Endometrial microvascular endothelial cells (primary cell): ENCODE data around the gene PLCB1. TPM values are rescaled to one million over a fixed set of nuclear protein-coding genes. Genes with fewer than 3 reads are reported as not detected.

Experiments
- in situ Hi-C: cut with HindIII; loops from 2 replicates; pipeline ENCODE4 v1.10.0; 2017; ENCODE audit warnings: low sequenced_read_pairs, low pct_unique_long_range_greater_than_20kb; ENCODE audit errors: inconsistent ontology term
- total RNA-seq: library from RNA; depleted of rRNA; stranded (reverse); fragments of >200 nt; gene quantifications from one replicate; pipeline ENCODE4 v1.2.3, GENCODE V29; 2015; ENCODE audit errors: inconsistent ontology term

The PLCB1 gene
- total RNA-seq, 1 donor from 2014 or later: 16.1 TPM

DNA sequence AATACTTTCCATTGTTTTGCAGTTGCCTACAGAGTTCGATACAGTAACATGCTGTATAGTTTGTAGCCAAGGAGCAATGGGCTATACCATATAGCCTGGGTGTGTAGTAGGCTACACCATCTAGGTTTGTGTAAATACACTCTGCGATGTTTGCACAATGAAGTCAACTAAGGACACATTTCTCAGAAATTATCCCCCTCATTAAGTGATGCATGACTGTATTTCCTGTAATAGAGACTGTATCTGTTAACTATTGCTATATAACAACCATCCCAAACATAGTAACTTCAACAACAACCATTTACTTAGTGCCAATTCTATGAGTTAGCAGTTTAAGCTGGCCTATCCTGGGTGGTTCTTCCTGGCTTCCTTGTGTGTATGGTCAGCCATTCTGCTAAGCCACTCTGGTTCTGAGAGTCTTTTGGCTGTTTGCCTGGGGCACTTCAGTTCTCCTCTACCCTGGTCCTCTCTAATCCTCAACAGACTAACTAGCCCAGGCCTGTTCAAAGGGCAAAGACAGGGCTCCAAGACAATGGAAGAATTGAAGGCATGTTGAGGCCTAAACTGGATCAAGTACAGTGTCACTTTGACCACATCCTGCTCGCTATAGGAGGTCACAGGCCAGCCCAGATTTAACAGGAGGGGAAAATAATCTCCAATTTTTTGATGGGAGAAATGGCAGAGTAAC is 124.0 kb downstream of the PLCB1 start:
- in situ Hi-C loops: no loop called here

DNA sequence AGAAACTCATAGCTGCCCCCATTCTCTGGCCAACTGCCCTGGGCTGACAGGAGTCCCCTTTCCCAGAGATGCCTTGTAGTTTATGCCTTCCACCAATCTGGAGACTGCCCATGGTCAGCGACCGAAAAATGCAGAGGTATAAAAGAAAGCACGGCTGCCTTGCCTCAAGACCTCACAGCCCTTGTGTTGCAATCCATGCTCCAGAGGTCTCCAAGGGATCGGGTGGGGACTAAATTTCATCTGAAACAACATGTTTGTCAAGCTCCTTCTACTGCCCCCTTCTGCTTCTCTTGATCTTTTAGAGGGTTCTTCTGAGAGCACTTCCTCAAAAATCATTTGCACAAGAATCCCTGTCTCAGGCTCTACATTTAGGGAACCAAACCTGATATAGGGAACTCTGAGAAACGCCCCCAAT is 128.8 kb downstream of the PLCB1 start:
- in situ Hi-C loops: no loop called here

DNA sequence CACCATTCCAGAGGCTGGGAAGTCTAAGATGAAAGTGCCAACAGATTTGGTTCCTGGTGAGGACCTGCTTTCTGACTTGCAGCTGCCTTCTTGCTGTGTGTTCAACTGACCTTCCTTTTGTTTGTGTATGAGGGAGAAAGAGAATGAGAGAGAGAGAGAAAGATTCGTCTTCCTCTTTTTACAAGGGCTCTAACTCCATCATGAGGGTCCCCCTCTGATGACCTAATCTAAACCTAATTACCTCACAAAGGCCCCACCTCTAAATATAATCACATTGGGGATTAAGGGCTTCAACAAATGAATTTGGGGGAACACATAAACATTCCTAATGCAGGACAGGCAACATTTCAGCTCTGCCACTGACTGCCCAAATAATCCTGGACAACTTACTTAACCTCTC is 130.7 kb downstream of the PLCB1 start:
- in situ Hi-C loops: no loop called here

DNA sequence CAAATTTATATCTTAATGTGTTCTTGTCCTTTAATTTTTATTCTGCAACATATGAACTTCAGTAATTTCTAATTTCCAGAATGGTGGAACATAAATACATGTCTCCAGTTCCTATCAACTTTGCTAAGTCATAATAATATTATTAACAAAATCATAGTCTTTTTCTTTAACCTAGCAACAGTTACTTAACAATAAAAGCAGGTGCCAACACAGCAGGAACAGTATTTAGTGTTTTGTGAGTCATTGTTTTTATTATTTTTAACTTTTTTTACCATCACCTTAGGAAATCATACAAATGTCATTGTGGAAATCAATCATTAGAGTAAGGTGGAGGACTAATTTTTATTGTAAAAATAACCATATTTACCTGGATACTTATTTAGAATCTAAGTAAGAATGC is 133.5 kb downstream of the PLCB1 start:
- in situ Hi-C loops: no loop called here

DNA sequence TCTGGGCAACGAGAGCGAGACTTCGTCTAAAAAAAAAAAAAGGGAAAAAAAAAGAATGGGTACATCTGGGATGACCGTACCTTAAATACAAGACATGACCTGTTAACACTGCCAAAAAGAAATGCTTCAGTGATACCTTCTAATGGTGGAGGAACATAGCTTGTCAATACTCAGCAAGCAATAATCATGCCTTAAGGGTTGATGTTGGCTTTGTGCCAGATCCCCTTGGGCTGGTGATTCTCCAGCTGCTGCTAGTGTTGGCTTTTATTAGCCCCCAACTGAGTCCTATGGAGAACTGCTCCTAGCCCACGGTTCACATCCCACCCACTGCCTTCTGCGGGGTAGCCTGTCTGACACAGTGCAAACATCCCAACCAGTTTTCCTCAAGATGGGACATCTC is 134.9 kb downstream of the PLCB1 start:
- in situ Hi-C loops: no loop called here

DNA sequence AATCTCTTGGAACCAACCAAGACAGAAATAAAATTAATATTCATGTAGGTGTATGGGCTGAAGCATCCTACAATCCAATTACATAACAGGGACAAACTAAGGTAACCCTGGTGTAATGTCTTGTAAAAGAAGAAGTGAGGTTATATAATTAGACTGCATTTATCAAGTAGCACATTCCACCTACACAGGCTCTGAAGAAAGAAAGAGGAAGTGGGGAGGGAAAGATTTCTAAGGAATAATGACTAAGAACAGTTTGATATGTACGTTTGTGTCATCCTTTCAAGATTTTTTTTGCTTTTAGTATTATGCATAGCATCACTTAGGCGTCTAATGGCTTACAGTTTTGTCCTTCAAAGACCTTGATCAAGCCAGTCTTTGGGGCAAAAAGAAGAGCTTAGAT is 139.7 kb downstream of the PLCB1 start:
- in situ Hi-C loops: no loop called here

DNA sequence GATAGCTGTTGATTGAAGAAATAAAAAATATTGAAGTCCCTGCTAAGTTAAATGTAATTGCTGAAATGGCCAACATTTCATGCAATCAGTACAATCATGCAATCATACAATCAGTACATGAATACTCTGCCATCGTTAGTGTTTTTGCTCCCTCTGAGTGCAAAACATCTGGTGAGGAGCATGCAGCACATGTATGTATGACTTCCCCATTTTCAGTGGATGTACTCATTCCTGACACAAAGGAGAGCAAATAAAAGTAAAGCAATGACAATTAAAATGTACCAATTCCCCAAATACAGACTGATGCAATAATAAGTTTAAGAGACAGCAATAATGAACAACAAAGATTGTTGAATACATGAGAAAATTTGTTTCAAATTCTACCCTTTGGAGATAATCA is 140.7 kb downstream of the PLCB1 start:
- in situ Hi-C loops: no loop called here

DNA sequence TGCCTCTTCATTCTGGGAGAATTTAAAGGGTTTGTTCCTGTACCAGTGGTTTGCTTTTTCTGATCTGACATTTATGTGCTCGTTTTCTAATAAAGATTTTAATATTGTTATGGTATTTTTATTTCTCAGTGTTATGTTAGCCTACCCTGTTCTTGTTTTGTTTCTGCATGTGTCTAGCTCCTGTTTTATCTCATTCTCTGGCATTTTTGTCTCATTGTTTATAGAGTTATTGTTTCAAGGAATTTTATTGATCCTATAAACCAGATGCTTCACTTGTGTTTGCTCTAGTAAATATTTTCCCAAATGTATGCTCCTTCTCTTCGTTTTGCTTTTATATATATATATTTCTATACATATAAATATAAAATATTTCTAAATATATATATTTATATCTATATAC is 152.8 kb downstream of the PLCB1 start:
- in situ Hi-C loops: no loop called here

DNA sequence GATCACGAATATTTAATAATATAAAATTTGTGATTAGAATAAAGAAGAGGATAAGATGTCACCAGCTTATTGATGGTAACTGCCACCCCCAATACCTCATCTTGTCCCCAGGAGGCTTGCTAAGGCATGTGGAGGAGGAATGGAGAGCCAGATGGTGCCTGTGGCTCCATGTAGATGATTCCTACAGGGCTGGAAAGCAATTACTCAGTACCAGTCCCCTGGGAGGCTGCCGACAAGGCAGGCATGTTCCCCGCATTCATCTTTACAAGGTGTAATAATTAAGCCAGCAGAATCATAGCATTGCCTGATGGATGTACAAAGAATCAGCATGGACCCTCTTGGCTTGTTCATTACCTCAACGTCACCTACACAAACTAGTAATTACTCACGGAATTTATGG is 155.3 kb downstream of the PLCB1 start:
- in situ Hi-C loops: no loop called here

DNA sequence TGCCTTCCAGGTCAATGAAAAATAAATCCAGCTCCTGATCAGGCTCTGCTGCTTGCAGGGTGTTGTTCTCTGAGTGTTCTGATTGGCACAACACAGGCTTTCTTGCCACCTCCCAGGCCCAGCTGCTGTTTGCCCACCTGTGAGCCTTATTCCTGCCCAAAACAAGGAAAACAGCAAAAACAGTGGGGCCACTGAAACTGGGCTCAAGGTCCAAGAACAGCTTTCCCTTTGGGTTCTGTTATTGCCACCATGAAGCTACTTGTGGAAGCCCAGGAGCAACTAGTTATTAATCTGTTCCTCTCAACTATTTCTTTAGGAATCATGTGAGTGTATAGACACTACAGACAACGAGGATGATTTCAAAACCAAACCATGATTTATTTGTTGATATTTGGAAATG is 159.1 kb downstream of the PLCB1 start:
- in situ Hi-C loops: no loop called here

DNA sequence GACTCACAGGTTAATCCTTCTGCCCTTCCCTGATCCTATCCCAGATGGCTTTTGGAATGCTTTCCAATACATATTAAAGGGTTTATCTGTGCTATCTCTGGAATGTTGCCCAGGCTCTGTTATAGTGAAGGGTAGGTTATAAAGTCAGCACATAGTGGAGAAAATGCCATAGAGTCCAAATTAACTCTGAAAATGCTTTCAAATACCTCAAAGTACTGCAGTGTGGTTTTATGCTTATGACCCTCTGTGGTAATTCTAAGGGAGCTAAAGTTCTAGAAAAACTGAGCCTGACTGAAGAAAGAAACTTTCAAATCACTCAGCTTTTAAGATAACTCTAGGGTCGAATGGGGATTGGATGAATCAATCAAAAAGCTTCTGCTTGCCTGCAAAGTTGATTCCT is 159.8 kb downstream of the PLCB1 start:
- in situ Hi-C loops: no loop called here

DNA sequence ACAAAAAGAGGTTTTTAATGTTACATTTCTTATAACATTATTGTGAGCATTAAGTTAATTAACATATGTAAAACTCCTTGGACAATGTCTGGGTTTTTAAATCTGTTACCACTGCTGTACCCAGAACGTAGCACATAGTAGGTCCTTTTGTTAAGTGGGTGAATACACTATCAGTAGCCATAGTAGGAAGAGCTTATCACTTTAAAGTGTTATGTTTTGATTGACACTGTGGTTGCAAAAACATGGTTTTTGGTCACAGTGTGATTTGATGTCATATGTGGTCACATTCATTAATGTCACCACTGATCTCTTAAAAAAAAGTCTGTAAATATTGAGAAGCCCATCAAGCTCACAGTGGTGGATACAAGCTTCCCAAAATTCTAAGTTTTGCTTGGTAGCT is 160.7 kb downstream of the PLCB1 start:
- in situ Hi-C loops: no loop called here

DNA sequence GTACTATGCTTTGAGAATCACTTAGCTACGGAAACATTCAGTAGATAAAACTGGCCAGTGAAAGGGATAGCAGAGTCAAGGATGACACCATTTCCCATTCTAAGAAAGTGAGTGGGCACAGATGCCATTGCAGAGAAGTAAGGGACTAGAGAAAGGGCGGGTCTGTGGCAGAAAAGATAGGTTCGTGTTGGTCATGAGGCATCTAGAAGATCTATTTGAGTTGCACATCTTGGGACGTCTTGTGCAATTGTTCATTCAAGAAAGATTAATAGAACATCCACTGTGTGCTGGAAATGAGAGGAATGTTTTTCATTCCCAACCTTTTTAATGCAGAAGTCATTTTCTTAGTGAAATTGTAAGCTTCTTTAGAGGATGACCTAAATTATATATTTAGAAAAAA is 161.7 kb downstream of the PLCB1 start:
- in situ Hi-C loops: no loop called here

DNA sequence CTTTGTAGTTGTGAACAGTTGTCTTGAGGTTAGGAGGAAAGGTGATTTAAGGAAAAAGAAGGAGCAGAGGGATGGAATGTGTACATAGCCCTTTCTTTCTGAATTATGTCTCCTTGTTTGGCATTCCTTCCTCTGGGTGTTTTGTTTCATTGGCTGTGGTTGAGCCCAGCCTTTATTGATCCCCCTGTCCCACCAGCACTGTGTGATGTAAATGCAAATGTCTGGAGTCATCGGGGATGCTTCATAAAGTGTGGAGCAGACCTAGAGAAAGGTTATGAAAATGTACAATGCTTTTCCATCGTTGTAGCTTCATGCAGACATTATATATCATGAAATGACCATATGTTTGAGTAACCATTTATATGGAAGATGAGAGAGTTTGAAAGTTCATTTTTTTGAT is 164.5 kb downstream of the PLCB1 start:
- in situ Hi-C loops: no loop called here

DNA sequence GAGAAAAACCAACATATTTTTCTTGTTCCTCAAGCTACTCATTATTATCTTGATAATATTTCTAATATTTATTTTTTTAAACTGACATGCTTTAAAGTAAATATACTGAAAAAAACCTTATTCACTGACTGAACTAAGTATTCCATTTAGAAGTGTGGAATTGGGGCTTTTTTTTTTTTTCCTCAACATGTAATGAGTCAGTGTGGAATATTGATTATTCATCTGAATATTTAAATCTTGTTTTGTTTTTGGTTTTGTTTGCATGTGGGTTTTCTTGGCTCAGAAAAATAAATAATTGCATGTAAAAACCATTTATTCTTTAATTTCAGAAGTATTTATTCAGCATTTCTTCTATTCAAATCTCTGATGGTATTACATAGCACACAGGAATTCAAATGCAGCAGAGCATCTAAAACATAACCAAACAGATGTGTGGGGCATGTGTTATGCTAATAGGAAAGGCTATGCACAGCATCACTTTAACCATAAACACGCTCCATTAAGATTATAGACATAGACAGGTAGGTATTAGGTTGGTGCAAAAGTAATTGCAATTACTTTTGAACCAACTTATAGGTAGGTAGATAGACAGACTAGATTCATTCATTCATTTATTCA is 166.5 kb downstream of the PLCB1 start:
- in situ Hi-C loops: no loop called here

DNA sequence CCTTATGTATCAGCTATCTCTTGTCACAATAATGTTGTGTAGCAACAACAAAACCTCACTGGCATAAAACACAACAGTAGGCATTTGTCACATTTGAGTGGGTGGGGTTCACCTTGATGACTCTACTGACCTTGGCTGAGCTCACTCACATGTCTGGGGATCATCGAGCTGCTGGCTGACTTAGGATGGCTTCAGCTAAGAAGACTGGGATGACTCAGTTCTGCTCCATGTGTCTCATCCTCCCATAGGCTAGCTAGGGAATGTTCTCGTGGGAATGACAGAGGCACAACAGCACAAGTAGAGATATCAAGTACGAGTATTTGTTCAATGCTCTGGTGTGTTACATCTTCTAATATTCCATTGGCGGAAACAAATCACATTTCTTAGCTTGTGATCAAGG is 167.9 kb downstream of the PLCB1 start:
- in situ Hi-C loops: no loop called here

DNA sequence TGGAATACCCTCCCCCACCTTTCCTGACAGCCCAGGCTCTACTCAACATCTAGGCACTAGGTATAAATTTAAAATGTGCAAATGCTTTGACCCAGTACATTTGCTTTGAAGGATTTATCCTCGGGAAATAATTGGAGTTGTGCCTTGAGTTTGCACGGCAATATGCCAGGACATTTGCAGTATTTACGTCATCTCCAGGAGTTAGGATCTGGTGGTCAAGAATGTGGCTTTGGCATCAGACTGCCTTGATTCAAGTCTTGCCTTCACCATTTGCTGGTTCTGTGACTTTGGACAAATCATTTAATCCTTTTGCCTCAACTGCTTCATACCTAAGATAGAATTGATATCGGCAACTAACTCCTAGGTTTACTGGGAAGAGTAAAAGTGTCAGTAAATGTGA is 169.6 kb downstream of the PLCB1 start:
- in situ Hi-C loops: no loop called here

DNA sequence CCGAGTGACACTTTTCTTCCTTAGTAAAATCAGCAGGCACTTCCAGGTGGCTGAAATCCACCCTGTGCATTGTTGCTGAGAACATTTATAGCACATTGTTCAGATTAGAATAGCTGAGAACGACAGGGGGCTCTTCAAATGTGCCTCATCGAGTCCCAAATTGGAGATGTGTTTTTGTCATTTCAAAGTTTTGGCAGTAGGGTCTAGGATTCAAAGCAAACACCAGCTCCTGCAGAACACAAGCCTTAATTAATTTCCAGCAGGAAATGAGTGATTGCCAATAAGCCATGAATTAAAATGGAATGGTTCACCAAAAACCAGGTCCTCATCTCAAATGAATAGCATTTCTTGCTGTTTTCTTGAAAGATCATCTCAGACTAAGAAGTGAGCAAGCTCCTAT is 171.6 kb downstream of the PLCB1 start:
- in situ Hi-C loops: no loop called here

DNA sequence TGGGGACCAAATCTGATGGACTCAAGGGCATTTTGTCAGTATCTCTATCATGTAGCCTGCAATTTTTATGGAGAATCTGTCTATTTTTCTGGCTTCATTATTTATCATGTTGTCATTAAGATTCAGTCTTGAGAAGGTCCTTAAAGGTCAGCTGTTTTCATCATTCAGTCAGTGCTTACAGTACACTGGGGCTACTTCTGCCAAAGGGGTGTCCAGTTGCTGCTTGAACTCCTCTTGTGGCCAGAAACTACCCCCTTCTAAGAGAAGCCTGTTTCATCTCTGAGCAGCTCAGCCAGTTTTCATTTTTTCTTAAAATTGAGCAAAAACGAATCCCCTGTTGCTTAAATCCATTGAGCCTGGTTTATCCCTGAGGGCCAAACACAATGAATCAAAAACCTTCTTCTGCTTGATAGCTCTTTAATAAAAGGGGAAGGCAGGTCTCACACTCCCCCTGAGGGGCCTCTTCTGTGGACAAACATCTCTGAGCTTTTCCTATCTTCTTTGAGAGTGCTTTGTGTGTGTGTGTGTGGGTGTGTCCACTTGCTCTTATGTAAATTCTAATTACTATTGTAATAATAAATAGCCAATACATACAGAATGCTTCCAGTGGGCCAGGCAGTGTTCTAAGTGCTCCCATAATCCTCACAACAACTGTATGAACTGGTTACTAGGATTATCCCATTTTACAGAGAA is 172.2 kb downstream of the PLCB1 start:
- in situ Hi-C loops: no loop called here

DNA sequence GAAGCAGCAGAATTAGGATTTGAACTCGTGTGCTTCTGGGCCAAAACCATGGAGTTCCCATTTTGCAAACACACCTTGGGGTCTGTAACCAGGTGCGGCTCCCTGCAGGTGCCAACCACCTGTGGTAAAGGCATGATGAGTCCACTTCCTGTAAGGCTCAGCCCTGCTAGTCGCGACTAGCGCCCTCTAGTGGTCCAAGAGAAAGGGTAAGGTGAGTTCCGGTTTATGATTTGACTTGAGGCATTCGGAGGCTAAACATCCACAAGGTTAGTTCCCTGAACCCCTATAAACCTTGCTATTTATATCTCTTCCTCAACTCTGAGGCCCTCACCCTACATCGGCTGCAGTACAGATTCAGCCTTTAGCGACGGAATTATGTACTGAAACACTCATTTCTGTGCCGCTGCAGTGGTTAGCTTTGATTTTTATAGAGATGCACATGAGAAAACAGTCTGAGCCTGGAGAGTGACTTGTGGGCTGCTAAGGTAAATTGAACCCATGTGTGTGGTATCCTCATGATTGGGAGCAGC is 173.4 kb downstream of the PLCB1 start:
- in situ Hi-C loops: no loop called here
